Prostate gland (tissue), 2 donors: Measurements from ENCODE around the gene PTRH1. TPM values are rescaled to one million over a fixed set of nuclear protein-coding genes. Genes with fewer than 3 reads are reported as not detected.

Experiments used
- DNase-seq: peaks from one replicate; pipeline ENCODE4 v3.0.0-alpha.2; 2019; ENCODE audit warnings: low spot score
- H3K27ac ChIP-seq, 2 donors: fragments of 200-600 bp; sonication (generic); 2 replicates each; pipeline ENCODE4 v1.5.1; 2017 to 2019
- H3K27me3 ChIP-seq: fragments of 200-600 bp; sonication (generic); replicated peaks from 2 replicates; pipeline ENCODE4 v1.5.1; 2019; ENCODE audit not compliant: insufficient read depth
- H3K36me3 ChIP-seq, 2 donors: fragments of 200-600 bp; sonication (generic); 1 replicate in 1 of 2; 2 replicates in 1 of 2; pipeline versions ENCODE4 v1.5.1 to v1.8.1; 2017 to 2019
- H3K4me1 ChIP-seq: fragments of 200-600 bp; sonication (generic); replicated peaks from 2 replicates; pipeline ENCODE4 v1.5.1; 2019
- H3K4me3 ChIP-seq, 2 donors: fragments of 200-600 bp; sonication (generic); 2 replicates each; pipeline ENCODE4 v1.5.1; 2017 to 2019
- H3K9me3 ChIP-seq: fragments of 200-600 bp; sonication (generic); 2 replicates; pipeline ENCODE4 v1.5.1; 2017
- CTCF ChIP-seq, 4 experiments: fragments of 200-600 bp in 2 of 4; fragments of 450-650 bp in 2 of 4; sonication (generic) in 2 of 4; IDR thresholded peaks; 1 replicate in 3 of 4; 2 replicates in 1 of 4; pipeline ENCODE4 v1.5.1; 2016 to 2019; ENCODE audit warnings: antibody characterized with exemption in 4 of 4, mild to moderate bottlenecking in 2 of 4, moderate library complexity in 2 of 4
- POLR2A ChIP-seq: fragments of 450-650 bp; IDR thresholded peaks from one replicate; pipeline ENCODE4 v1.6.1; 2016; ENCODE audit warnings: antibody characterized with exemption, mild to moderate bottlenecking
- POLR2AphosphoS5 ChIP-seq: sonication (generic); formaldehyde crosslinking; IDR thresholded peaks from one replicate; pipeline ENCODE4 v1.6.1; 2017; ENCODE audit warnings: antibody characterized with exemption
- WGBS: methylation state at CpG from one replicate; pipeline ENCODE4 v1.1.5; 2018; 5-methylcytosine and 5-hydroxymethylcytosine counted together
- intact Hi-C: fragments of 100-400 bp; cut with DNase I; formaldehyde crosslinking; loops from one replicate; pipeline ENCODE4 v1.14.2; 2022
- total RNA-seq, 2 donors: library from RNA; depleted of rRNA; stranded (reverse); fragments of >200 nt; gene quantifications; one replicate each; pipeline ENCODE4 v1.1.0, GENCODE V29; 2016

PTRH1 gene
- total RNA-seq, 2 donors from 2014 or later, result 25.4 to 28.6 TPM

GRCh38 chr9:127693697-127694096, 21.8 kb downstream of the PTRH1 start:
- no peak for DNase-seq
- intact Hi-C loops, result no loop called here
- 95% methylated on average over 4 of the region's 4 CpGs for WGBS
- no peak for TF ChIP-seq CTCF (IDR thresholded peaks at IDR 0.05)
- no peak for TF ChIP-seq POLR2AphosphoS5
- H3K4me3 ChIP-seq, result no peak overlapping the region
- H3K4me1 ChIP-seq, result no peaks in the 10 kb centered on the region
- no peak overlapping the region for H3K27ac ChIP-seq
- H3K9me3 ChIP-seq, result no peaks in the 10 kb centered on the region
- H3K27me3 ChIP-seq, result no peaks in the 10 kb centered on the region
- no peaks in the 10 kb centered on the region for H3K36me3 ChIP-seq

- intact Hi-C loops, result no loop called here
- 91% methylated on average over 10 of the region's 10 CpGs for WGBS
These were observed 22.3 kb downstream of the PTRH1 start for GRCh38 chr9:127693143-127693542.

GRCh38 chr9:127692071-127692470, 23.4 kb downstream of the PTRH1 start:
- Histone ChIP-seq H3K27ac (no peak overlapping the region), H3K27me3 (no peaks in the 10 kb centered on the region), H3K9me3 (no peaks in the 10 kb centered on the region), H3K4me3 (no peak overlapping the region), H3K36me3 (no peaks in the 10 kb centered on the region), H3K4me1 (no peaks in the 10 kb centered on the region)
- TF ChIP-seq POLR2AphosphoS5 (no peak), CTCF (IDR thresholded peaks at IDR 0.05) (no peak), POLR2A (no peak)
- intact Hi-C loops, result no loop called here
- no peak for DNase-seq
- WGBS, result 82% methylated on average over 20 of the region's 20 CpGs

More at GRCh38 chr9:127693143-127693542, 22.3 kb downstream of the PTRH1 start:
- H3K27ac ChIP-seq, result no peak overlapping the region
- no peaks in the 10 kb centered on the region for H3K36me3 ChIP-seq
- no peaks in the 10 kb centered on the region for H3K4me1 ChIP-seq
- no peaks in the 10 kb centered on the region for H3K9me3 ChIP-seq
- DNase-seq, result no peak
- no peak for TF ChIP-seq CTCF (IDR thresholded peaks at IDR 0.05)
- no peak for TF ChIP-seq POLR2AphosphoS5
- no peaks in the 10 kb centered on the region for H3K27me3 ChIP-seq
- no peak overlapping the region for H3K4me3 ChIP-seq

- no peak overlapping the region for H3K4me3 ChIP-seq
- no peaks in the 10 kb centered on the region for H3K27me3 ChIP-seq
- H3K36me3 ChIP-seq, result no peaks in the 10 kb centered on the region
- TF ChIP-seq CTCF (IDR thresholded peaks at IDR 0.05), result no peak
- no peak for TF ChIP-seq POLR2A
- TF ChIP-seq POLR2AphosphoS5, result no peak
- H3K4me1 ChIP-seq, result no peaks in the 10 kb centered on the region
- intact Hi-C loops, result no loop called here
- no peak for DNase-seq
- WGBS, result 95% methylated on average over 10 of the region's 10 CpGs
- H3K9me3 ChIP-seq, result no peaks in the 10 kb centered on the region
- no peak overlapping the region for H3K27ac ChIP-seq
These were observed 24.7 kb downstream of the PTRH1 start for GRCh38 chr9:127690735-127691134.

- H3K4me1 ChIP-seq, result no peaks in the 10 kb centered on the region
- H3K36me3 ChIP-seq, result no peaks in the 10 kb centered on the region
- no peak for TF ChIP-seq POLR2AphosphoS5
- no peak for TF ChIP-seq POLR2A
- TF ChIP-seq CTCF (IDR thresholded peaks at IDR 0.05), result no peak
- H3K27ac ChIP-seq, result no peak overlapping the region
- WGBS, result 90% methylated on average over 13 of the region's 13 CpGs
- H3K27me3 ChIP-seq, result no peaks in the 10 kb centered on the region
- intact Hi-C loops, result no loop called here
- no peaks in the 10 kb centered on the region for H3K9me3 ChIP-seq
- DNase-seq, result no peak
- H3K4me3 ChIP-seq, result no peak overlapping the region
These were observed 26.0 kb downstream of the PTRH1 start for GRCh38 chr9:127689329-127690000.
